Activated naive CD4-positive, alpha-beta T cell treated with anti-CD3 and anti-CD28 coated beads, Interleukin-2, amount 50 U/mL, for 72 hours (primary cell): ENCODE results near the gene CFAP119. TPM values are rescaled to one million over a fixed set of nuclear protein-coding genes. Genes with fewer than 3 reads are reported as not detected.
A peak's percentile ranks its signal among the peaks of the same experiment; 100 is the strongest.

Source experiments
- ATAC-seq, 2 donors: fragments of 150-1000 bp; cut with Tn5 transposase; 2 replicates each; pipeline ENCODE4 v1.10.0; 2021; ENCODE audit warnings: mild to moderate bottlenecking in 2 of 2, moderate library complexity in 2 of 2
- DNase-seq, 2 donors: peaks; one replicate each; pipeline ENCODE4 v3.0.0; 2021 to 2022; ENCODE audit warnings: low spot score in 2 of 2
- H3K27ac Mint-ChIP-seq, 2 donors: one replicate each; pipeline ENCODE4 v1.8.0; 2022; ENCODE audit warnings: mild to moderate bottlenecking in 2 of 2, mixed read lengths in 2 of 2
- H3K36me3 Mint-ChIP-seq, 2 donors: one replicate each; pipeline ENCODE4 v1.8.0; 2022; ENCODE audit warnings: mixed read lengths in 2 of 2
- H3K9me3 Mint-ChIP-seq, 2 donors: one replicate each; pipeline ENCODE4 v1.8.0; 2022; ENCODE audit warnings: mixed read lengths in 2 of 2
- total RNA-seq, 2 donors: library from RNA; stranded (reverse); gene quantifications; one replicate each; pipeline ENCODE4 v1.2.3, GENCODE V29; 2022

Gene CFAP119
- total RNA-seq, 2 donors from 2014 or later, result 2.6 to 3.6 TPM

DNA sequence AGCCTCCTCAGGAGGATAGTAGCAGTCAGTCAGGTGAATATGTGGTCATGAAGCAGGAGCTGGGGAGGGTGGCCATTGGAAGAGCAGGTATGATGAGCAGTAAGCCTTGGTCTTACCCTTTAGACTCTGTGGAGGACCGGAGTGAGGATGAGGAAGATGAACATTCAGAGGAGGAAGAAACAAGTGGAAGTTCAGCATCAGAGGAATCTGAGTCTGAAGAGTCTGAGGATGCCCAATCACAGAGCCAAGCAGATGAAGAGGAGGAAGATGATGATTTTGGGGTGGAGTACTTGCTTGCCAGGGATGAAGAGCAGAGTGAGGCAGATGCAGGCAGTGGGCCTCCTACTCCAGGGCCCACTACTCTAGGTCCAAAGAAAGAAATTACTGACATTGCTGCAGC is 50.1 kb downstream of the CFAP119 start:
- H3K9me3 Mint-ChIP-seq, result no peaks in the 10 kb centered on the region
- peaks cover 67 to 68% of the 10 kb centered on the region in 2 donors for H3K36me3 Mint-ChIP-seq
- H3K27ac Mint-ChIP-seq, result peak overlapping the region in 1 of 2 donors; percentile 57
- no peak for DNase-seq
- ATAC-seq, result no peak

- Mint-ChIP-seq H3K9me3 (no peaks in the 10 kb centered on the region), H3K27ac (peak overlapping the region in 1 of 2 donors; percentile 80), H3K36me3 (peaks cover 60 to 62% of the 10 kb centered on the region in 2 donors)
- ATAC-seq (no peak), DNase-seq (no peak)
Measured at GRCh38 chr16:30710971-30711370, 50.9 kb downstream of the CFAP119 start.

Other genes with a start within 250 kb of the CFAP119 start
- gene ZNF768, start 235.5 kb downstream of the CFAP119 start, total RNA-seq, result 1 to 10 TPM; 2.3 to 9.3 TPM
- gene ZNF747, start 227.2 kb downstream of the CFAP119 start, total RNA-seq, result 1 to 10 TPM; 4.5 to 8.2 TPM
- 10 to 100 TPM; 11.1 to 11.6 TPM for gene ZNF764, start 203.7 kb downstream of the CFAP119 start, total RNA-seq
- gene ZNF688, start 190.3 kb downstream of the CFAP119 start, total RNA-seq, result 1 to 10 TPM; 7.2 TPM
- gene ZNF785, start 176.4 kb downstream of the CFAP119 start, total RNA-seq, result 10 to 100 TPM; 10.8 to 22.1 TPM
- 10 to 100 TPM; 11.6 to 13.7 TPM for gene ZNF689, start 151.7 kb downstream of the CFAP119 start, total RNA-seq
- 100 to 1,000 TPM; 103 to 111 TPM for gene PRR14, start 111.1 kb downstream of the CFAP119 start, total RNA-seq
- 100 to 1,000 TPM; 104 to 117 TPM for gene FBRS, start 103.6 kb downstream of the CFAP119 start, total RNA-seq
- gene SRCAP, start 62.9 kb downstream of the CFAP119 start, total RNA-seq, result 10 to 100 TPM; 61.6 to 76.8 TPM
- gene PHKG2, start 13.6 kb downstream of the CFAP119 start, total RNA-seq, result 10 to 100 TPM; 32.9 to 61.9 TPM
- gene RNF40, start 260 bp upstream of the CFAP119 start, total RNA-seq, result 10 to 100 TPM; 68.9 to 74.4 TPM
- gene ZNF629, start 25.1 kb upstream of the CFAP119 start, total RNA-seq, result 1 to 10 TPM in 1 of 2 donors, under 1 TPM in 1; 0.16 to 3.6 TPM
- gene BCL7C, start 132.0 kb upstream of the CFAP119 start, total RNA-seq, result 10 to 100 TPM; 27.3 to 45.9 TPM
- under 1 TPM; 0.29 to 0.96 TPM for gene CTF1, start 134.6 kb upstream of the CFAP119 start, total RNA-seq
- gene FBXL19, start 161.5 kb upstream of the CFAP119 start, total RNA-seq, result 10 to 100 TPM; 24.4 to 36.4 TPM
- gene ORAI3, start 187.0 kb upstream of the CFAP119 start, total RNA-seq, result 10 to 100 TPM in 1 of 2 donors, 1 to 10 TPM in 1; 7.3 to 17.1 TPM
- 10 to 100 TPM; 24.5 to 34.1 TPM for gene SETD1A, start 195.7 kb upstream of the CFAP119 start, total RNA-seq
- gene HSD3B7, start 223.1 kb upstream of the CFAP119 start, total RNA-seq, result 1 to 10 TPM; 4.1 to 9.2 TPM
- 1 to 10 TPM in 1 of 2 donors, under 1 TPM in 1; 0.87 to 4.5 TPM for gene STX1B, start 248.6 kb upstream of the CFAP119 start, total RNA-seq